ENCODE results near the gene CDH26.

DNA sequence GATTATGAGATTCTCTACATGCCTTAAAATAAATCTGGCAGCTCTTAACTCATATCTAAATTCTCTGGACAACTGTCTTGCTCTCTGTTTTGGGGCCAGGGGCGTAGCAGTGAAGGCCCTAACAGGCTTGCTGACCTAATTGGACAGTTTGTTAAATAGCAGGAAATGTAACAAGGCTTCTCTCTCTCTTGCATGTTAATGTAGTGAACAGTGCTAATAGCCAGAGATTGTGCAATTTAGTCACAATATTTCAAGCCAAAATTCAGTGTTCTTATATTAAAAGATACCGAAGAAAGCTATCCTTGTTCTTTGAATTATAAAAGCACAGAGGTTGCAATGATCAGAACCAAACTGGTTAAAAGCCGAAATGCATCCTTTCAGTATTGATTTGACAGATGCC lies 21.1 kb upstream of the CDH26 start:
- TF ChIP-seq, protein P1, sequence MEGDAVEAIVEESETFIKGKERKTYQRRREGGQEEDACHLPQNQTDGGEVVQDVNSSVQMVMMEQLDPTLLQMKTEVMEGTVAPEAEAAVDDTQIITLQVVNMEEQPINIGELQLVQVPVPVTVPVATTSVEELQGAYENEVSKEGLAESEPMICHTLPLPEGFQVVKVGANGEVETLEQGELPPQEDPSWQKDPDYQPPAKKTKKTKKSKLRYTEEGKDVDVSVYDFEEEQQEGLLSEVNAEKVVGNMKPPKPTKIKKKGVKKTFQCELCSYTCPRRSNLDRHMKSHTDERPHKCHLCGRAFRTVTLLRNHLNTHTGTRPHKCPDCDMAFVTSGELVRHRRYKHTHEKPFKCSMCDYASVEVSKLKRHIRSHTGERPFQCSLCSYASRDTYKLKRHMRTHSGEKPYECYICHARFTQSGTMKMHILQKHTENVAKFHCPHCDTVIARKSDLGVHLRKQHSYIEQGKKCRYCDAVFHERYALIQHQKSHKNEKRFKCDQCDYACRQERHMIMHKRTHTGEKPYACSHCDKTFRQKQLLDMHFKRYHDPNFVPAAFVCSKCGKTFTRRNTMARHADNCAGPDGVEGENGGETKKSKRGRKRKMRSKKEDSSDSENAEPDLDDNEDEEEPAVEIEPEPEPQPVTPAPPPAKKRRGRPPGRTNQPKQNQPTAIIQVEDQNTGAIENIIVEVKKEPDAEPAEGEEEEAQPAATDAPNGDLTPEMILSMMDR (IDR thresholded peaks at IDR 0.05): no peak
- no peak for TF ChIP-seq POLR2AphosphoS5 (IDR thresholded peaks at IDR 0.05)
- no peak for TF ChIP-seq POLR2A (IDR thresholded peaks at IDR 0.05)

All from sigmoid colon (tissue), 4 donors.